Hepatocyte (in vitro differentiated cells): ENCODE results near the gene TMC5.

Source experiments
- EZH2 ChIP-seq: fragments of 200-600 bp; sonication (generic); IDR thresholded peaks from 2 replicates; pipeline ENCODE4 v1.6.1; 2016; ENCODE audit warnings: antibody characterized with exemption, mild to moderate bottlenecking, borderline replicate concordance
- EZH2phosphoT487 ChIP-seq: fragments of 200-600 bp; sonication (generic); IDR thresholded peaks from one replicate; pipeline ENCODE4 v1.6.1; 2018; ENCODE audit warnings: antibody characterized with exemption, mild to moderate bottlenecking, low read depth, moderate library complexity; ENCODE audit not compliant: unreplicated experiment, severe bottlenecking
- TF ChIP-seq, protein P1 (sequence below): fragments of 200-600 bp; sonication (generic); IDR thresholded peaks from 2 replicates; pipeline ENCODE4 v1.5.1; 2016; ENCODE audit warnings: antibody characterized with exemption, mild to moderate bottlenecking; ENCODE audit not compliant: poor library complexity

DNA sequence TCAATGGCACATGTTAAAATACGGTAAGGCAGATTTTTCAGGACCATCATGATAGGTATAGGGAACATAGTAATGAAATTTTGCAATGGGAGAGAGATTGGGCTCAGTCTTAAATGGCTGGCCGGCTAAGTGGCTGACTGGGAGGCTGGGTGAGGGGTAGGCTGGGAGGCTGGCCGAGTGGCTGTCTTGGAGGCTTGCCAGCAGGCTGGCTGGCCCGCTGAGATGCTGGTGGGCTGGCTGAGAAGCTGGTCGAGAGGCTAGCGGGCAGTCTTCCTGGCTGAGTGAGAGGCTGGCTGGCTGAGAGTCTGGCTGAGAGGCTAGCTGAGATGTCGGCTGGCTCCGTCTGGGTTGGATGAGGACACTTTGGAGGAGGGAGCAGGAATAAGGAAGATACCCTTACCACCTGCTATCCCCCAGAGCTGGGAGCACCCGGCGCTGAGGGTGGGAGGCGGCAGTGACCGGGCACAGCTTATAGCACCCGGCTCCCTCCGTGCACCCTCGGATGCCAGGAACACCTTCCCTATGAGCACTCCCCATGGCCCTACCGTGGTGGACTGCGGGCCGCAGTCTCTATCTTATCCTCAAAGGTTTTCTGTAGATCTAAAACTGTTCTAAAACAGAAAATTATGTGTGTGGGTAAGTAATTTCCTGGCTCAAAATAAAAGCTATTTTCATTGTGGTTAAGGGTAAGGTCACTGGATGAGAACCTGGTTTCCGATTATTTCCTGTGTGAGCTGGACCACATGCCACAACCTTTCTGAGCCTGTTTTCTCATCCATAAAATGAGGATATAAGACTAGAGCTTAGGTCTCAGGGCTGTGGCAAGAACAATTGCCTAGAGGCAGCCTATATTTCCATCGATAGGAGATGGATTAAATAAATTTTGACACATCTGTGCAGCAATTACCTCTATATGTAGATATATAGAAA is 34.5 kb upstream of the TMC5 start:
- no peak for TF ChIP-seq EZH2
- TF ChIP-seq, protein P1, sequence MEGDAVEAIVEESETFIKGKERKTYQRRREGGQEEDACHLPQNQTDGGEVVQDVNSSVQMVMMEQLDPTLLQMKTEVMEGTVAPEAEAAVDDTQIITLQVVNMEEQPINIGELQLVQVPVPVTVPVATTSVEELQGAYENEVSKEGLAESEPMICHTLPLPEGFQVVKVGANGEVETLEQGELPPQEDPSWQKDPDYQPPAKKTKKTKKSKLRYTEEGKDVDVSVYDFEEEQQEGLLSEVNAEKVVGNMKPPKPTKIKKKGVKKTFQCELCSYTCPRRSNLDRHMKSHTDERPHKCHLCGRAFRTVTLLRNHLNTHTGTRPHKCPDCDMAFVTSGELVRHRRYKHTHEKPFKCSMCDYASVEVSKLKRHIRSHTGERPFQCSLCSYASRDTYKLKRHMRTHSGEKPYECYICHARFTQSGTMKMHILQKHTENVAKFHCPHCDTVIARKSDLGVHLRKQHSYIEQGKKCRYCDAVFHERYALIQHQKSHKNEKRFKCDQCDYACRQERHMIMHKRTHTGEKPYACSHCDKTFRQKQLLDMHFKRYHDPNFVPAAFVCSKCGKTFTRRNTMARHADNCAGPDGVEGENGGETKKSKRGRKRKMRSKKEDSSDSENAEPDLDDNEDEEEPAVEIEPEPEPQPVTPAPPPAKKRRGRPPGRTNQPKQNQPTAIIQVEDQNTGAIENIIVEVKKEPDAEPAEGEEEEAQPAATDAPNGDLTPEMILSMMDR, result no peak
- TF ChIP-seq EZH2phosphoT487, result no peak
